Stimulated activated CD4-positive, alpha-beta T cell treated with anti-CD3 and anti-CD28 coated beads, TNF-alpha, amount 100 ng/mL, for 48 hours (primary cell): ENCODE measurements around the gene ADARB2.

ENCODE experiments used
- DNase-seq, 3 donors: peaks; one replicate each; pipeline ENCODE4 v3.0.0-alpha.2; 2020; ENCODE audit warnings: low read depth in 3 of 3

The ADARB2 gene

GRCh38 chr10:1527951-1528350 lies 209.4 kb downstream of the ADARB2 start:
- DNase-seq = no peak

DNA sequence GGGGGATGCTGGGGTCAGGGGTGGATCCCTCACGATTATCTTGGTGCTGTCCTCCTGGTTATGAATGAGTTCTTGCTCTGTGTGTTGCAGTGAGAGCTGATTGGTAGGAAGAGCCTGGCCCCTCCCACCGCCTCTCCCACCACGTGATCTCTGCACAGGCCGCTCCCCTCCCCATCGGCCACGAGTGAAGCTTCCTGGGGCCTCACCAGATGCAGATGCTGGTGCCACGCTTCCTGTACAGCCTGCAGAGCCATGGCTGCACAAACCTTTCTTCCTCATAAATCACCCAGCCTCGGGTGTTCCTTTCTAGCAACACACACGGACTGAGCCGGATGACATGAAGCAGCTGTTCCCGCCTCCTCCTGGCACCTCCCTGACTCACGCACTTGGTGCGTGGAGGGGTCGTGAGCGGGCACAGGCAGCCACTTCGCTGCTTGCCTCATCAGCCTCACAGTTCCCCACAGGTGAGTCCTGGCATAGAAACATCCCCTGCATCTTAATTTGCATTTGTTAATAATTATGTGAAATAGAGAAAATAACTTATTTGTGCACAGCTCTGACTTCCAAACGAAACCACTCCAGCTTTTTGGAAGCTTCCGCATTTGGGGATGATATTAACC lies 210.8 kb downstream of the ADARB2 start:
- no peak for DNase-seq

DNA sequence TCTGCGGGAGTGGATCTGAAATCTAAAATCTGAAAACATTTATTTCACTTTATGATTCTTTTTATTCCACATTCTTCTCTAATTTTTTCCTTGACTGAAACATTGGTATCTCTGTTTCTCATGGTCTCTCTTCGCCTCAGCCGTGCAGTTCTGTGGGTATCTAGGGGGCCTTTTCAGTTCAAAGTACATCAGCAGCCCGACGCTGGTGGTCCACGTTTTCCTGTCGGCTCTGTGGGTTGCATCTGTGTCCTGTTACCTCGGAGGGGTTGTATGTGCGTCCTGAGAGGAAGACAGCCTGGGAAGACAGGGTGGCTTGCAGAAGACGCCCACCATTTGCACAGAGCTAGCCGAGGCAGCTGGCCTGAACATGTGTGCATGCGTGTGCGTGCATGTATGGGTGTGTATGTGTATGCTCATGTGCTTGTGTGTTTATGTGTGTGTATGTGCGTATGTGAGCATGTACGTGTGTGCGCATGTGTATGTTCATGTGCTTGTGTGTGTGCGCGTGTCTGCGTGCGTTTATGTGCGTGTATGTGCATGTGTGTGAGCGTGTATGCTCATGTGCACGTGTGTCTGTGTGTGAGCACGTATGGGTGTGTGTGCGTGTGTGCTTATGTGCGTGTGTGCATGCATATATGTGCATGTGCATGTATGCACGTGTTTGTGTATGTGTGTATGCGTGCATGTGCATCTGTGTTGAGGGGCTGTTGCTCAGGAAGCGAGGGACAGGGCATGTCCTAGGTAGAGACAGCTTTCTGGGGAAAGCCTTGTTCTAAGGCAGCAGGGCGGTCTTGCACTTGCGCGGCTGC lies 211.8 kb downstream of the ADARB2 start:
- no peak for DNase-seq

DNA sequence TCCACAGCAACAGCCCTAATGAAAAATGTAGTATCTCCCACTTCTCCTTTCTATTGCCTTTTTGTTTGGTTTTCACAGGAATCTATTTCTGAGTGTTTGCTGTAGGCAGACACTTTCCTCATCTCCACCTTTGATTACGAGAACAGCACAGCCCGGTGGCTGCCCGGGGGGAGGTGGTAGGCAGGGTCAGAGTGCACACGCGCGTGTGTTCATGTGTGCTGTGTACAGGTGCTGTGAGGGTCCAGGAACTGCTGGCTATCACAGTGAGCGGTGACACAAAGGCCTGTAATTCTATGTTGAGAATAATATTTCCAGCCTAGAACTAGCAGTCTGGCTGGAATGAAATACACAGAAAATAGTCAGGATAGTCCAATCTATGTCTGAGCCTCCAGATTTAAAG lies 212.8 kb downstream of the ADARB2 start:
- DNase-seq = no peak

DNA sequence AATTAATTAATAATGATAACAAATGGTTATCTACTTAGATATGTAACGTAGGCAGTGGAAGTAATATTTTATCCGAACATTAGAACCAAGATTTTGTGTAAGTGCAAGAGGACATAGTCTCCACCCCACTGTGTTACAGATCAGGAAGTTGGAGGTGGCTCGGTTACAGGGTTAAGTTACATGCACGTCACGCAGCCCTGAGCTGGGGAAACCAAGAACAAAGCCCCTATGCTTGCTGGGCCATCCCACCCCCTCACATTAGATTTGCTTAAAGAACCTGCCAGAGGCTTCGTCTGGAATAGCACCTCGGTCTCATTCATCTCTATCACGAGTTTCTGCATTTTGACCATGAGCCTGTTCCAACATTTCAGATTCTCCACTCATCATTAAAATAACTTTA lies 214.1 kb downstream of the ADARB2 start:
- no peak for DNase-seq

DNA sequence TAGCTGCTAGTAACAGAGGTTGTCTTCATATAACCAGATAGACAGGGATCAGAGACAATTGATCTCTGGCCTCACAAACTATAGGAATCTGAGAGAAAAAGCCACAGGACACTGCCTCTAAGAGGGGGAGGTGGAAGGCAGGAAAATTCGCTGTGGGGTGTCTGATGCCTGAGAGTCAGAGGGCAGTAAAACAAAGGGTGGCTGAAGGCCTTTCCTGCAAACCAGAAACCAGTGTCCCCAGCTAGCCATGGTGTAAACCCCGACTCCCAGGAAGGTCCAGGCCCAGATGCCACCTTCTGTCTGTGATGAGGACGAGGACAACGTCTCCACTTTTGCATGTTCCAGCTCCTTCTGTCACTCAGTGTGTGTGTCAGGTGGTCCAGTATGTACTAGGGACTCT lies 215.1 kb downstream of the ADARB2 start:
- DNase-seq = no peak

- DNase-seq = no peak
These were observed 215.6 kb downstream of the ADARB2 start for GRCh38 chr10:1521741-1522140.

GRCh38 chr10:1520909-1521565 lies 216.3 kb downstream of the ADARB2 start:
- no peak for DNase-seq

GRCh38 chr10:1519391-1519790 lies 217.9 kb downstream of the ADARB2 start:
- DNase-seq = no peak

GRCh38 chr10:1517684-1518083 lies 219.6 kb downstream of the ADARB2 start:
- DNase-seq = no peak

- DNase-seq = no peak
These were observed 220.7 kb downstream of the ADARB2 start for GRCh38 chr10:1516492-1517165.

DNA sequence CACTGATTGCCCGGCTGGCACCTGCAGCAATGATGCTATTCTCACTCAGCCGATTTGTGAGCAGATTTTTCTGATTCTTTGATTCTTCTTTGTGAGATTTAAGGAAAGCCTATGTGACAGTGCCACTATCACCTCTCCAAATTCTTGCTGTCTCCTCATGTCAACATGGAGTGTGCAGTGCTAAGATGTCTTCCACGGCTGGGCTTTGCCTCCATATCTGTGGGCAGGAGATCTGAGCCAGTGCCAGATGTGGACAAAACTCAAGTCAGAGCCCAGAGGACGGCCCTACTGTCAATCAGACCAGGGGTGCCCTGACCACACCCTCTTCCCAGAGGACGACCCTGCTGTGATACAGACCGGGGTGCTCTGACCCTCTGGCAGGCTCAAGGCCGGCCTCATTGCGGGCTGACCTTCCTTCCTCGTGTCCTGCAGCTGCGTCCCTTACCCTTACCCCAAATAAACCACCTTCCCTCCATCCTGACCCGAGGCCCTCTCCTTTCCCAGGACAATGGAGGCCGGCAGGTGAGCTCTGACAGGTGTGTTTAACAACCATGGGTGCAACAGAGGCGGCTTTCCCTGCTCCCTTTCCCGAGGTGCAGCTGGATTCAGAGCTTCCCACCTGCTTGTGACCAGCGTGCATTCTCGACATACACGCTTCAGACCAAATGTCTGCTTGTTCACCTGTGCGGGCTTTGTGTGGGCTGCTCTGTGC lies 221.4 kb downstream of the ADARB2 start:
- no peak for DNase-seq

DNA sequence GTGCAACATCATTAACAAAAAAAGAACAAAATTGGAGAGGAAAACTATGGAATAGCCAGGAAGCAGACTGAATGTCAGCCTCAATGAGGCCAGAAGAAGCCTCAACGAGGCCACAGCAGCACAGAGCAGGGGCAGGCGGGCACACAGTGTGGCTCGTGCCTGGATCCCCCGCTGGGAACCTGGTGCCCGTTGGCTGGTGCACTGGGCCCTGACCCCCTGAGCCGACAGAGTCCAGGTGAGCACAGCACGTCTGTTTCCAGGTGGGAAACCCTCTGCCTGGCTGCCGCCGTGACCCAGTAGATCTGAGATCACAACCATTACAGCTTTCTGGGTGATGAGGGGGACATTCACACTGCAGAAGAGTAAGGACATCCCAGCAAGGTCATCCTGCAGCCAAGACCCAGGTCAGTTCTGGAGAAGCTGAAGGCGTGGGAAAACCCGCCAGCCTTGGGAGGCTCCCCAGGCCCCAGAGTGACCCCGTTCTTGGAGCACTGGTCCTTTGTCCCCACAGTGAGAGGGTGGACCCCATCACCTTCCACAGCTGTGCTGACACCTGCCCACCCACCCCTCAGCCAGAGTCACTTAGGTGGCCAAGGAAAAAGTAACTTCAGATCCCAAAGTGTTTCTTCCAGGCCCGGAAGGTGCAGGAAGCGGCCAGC lies 222.1 kb downstream of the ADARB2 start:
- no peak for DNase-seq

DNA sequence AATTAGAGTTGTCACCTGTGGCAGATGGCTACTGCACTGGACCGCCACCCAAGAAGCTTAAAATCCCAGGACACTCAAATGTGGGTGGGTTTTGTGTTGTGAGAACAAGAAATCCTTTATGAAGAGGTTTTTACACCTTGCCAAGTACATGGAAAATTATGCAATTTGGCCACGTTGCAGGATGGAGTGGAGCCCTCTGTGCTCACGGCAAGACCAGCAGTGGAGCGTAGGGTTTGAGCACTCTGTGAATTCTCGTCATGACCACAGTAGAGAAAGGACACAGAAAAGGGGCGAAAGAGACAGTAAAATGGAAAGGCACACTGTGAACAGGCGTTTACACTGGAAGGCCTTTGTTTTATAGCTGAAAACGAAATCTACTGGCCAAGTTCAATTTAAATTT lies 222.6 kb downstream of the ADARB2 start:
- DNase-seq = no peak

GRCh38 chr10:1513221-1513620 lies 224.1 kb downstream of the ADARB2 start:
- no peak for DNase-seq

- DNase-seq = no peak
These were observed 228.3 kb downstream of the ADARB2 start for GRCh38 chr10:1509011-1509530.

DNA sequence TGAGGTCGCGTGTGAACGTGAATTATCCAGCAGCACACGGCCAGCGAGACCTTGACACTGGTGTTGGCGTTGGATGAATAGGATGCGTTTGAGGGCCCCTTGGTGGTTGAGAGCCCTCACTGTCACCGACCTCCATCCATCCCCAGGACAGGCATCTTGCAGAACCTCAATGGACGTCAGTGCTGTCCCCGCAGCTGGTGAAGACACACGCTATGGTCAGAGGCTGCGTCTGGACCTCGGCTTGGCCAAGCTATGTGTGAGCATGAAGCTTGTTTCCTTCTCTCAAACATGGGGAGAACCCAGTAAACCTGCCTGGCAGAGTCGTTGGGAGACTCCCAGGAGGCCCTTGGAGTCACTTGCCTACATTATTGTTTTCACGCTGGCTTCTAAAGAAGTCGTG lies 229.2 kb downstream of the ADARB2 start:
- DNase-seq = no peak

DNA sequence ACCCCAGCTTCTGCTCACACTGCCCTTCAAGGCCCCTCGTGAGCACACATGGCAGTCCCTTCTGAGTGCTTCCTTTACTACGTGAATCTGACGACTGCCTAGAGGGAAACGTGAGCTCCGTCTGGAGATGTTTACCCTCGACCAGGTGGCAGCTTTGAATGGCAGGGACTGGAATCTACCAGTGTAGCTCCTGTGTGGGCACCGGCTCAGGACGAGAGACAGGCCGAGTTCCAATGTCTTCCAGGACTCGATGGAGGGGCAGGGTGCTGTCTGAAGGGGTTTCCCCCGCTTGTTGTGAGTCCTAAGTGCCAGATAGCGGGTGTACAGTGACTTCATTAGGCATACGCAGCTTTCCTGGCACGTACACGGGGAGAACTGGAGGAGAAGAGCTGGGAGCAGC lies 229.9 kb downstream of the ADARB2 start:
- no peak for DNase-seq

DNA sequence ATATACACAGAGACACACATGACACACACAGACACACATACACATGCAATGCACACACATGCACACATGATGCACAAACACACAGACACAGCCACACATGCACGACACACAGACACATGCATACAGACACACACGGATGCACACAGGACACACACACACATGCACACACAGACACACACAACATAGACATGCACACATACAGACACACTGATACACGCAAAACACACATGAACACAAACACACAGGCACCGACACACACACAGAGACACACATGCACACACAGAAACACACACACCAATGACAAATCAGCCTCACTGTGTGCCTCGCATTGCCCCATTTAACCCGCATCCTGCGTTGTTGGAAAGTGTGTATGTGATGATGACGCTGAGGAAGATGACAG lies 232.4 kb downstream of the ADARB2 start:
- DNase-seq = no peak

- no peak for DNase-seq
These were observed 233.0 kb downstream of the ADARB2 start for GRCh38 chr10:1504286-1504685.

- no peak for DNase-seq
These were observed 234.9 kb downstream of the ADARB2 start for GRCh38 chr10:1502451-1502850.
